IPS DF 6.9 (cell line): ENCODE results near the gene RASGRF2.

ENCODE experiments used
- DNase-seq: peaks from one replicate; pipeline ENCODE4 v3.0.0-alpha.2; 2013; ENCODE audit warnings: low read depth, low spot score
- H3K27ac ChIP-seq: one replicate; pipeline ENCODE4 v1.5.1; 2013; ENCODE audit warnings: low read length, control low read depth
- H3K27me3 ChIP-seq: 2 replicates; pipeline ENCODE4 v1.6.1; 2013; ENCODE audit warnings: mild to moderate bottlenecking, low read length; ENCODE audit not compliant: control insufficient read depth, insufficient read depth
- H3K36me3 ChIP-seq: 2 replicates; pipeline ENCODE4 v1.6.1; 2013; ENCODE audit warnings: low read length; ENCODE audit not compliant: control insufficient read depth, insufficient read depth
- H3K4me1 ChIP-seq: 2 replicates; pipeline ENCODE4 v1.6.1; 2013; ENCODE audit warnings: low read length; ENCODE audit not compliant: control insufficient read depth, insufficient read depth
- H3K4me3 ChIP-seq: 2 replicates; pipeline ENCODE4 v1.5.1; 2013; ENCODE audit warnings: mild to moderate bottlenecking, low read length
- H3K9me3 ChIP-seq: 2 replicates; pipeline ENCODE4 v1.6.1; 2013; ENCODE audit warnings: low read length, inconsistent platforms; ENCODE audit not compliant: control insufficient read depth, insufficient read depth
- WGBS: extraction: QIAGEN DNeasy Blood & Tissue Kit; methylation state at CpG from one replicate; pipeline ENCODE4 v1.1.7; 2013; ENCODE audit warnings: mixed read lengths, missing lambda C conversion rate; ENCODE audit not compliant: insufficient read length, insufficient coverage; 5-methylcytosine and 5-hydroxymethylcytosine counted together

The RASGRF2 gene

DNA sequence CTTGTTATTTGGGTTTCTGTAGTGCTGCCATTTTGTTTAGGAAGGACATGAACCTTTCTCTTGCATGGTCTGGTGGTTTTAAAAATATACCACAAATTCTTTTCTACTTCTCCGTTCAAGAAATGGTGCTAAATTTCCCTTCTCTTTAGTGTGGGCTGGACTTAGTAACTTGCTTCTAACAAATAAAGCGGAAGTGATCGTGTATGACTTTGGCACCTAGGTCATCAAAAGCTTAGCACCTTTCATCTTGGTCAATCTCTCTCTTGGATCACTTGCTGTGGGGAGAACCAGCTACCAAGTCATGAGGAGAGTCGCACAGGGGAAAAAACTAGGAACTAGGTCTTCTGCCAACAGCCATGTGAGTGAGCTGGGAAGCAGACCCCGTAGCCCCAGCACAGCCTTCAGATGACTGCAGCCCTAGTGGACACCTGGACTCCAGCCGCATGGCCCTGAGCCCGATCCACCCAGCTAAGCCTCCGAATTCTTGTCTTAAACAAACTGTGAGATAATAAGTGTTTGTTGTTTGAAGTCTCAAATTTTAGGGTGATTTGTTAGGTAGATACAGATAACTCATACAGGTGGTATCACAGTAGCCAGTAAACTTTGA, 185.3 kb downstream of the RASGRF2 start:
- Histone ChIP-seq H3K9me3 (no peaks in the 10 kb centered on the region), H3K27me3 (no peaks in the 10 kb centered on the region), H3K27ac (no peak overlapping the region), H3K4me3 (no peak overlapping the region), H3K36me3 (no peaks in the 10 kb centered on the region), H3K4me1 (no peaks in the 10 kb centered on the region)
- DNase-seq: no peak
- no CpG with 5 or more reads among the region's 8 CpGs for WGBS

DNA sequence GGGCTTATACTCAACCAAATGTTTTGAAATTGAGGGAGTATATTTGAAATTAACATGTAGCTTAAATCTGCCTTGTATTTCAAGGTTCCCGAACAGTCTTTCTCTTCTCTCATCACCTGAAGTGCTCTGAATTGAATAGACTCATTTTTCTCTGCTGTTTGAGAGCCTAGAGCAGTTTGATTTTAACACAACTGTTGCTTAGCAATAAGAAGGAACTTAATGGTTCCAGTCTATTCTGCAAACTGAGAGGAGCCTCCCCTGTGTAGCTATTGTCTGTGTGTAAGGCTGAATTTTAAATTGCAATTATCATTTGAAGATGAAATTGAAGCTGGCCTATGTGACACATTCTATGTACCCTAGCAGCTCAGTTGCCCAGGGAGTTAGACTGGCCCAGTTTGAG, 185.9 kb downstream of the RASGRF2 start:
- Histone ChIP-seq H3K4me3 (no peak overlapping the region), H3K4me1 (no peaks in the 10 kb centered on the region), H3K36me3 (no peaks in the 10 kb centered on the region), H3K27me3 (no peaks in the 10 kb centered on the region), H3K9me3 (no peaks in the 10 kb centered on the region), H3K27ac (no peak overlapping the region)
- DNase-seq: no peak
- no CpG with 5 or more reads among the region's 1 CpG for WGBS

DNA sequence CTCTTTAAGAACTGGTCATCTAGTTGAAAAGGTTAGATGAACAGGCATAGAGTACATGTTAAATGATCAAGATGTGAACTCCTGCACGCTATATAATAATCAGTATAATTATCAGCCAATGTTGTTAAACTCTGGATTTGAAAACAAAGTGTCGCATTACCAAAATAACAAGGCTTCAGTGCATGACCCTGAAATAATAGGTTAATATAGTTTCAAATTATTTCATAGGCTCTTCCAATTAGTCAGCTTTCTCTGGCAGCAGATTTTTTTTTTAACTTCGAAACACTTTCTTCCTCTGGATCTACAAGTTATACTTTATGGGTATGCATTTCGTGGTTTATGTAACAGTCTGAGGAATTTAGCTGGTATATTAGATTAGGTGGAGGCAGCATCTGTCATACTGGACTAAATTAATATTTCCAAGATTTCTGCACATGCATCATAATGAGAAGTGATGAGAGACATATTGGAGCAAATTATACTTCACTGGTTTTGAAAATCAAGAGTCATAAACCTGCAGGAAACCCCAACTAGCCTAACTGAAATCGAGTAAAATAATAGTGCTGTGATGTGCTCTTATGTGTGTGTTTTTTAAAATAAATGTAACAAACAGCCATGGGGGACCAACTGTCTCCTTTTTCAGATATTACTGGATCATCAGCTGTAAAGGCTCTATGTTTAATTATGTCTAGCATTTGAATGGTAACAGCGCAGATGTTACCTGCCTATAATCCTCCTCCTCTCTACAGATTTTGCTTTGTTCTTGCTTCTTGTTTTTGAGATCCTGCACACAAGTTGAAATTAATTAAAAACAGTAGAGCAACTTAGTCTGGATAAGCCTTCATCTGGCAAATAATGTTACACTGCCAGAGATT, 187.1 kb downstream of the RASGRF2 start:
- no peaks in the 10 kb centered on the region for H3K4me1 ChIP-seq
- no peak overlapping the region for H3K4me3 ChIP-seq
- H3K27me3 ChIP-seq: no peaks in the 10 kb centered on the region
- no CpG with 5 or more reads among the region's 6 CpGs for WGBS
- H3K36me3 ChIP-seq: no peaks in the 10 kb centered on the region
- no peak overlapping the region for H3K27ac ChIP-seq
- no peak for DNase-seq
- no peaks in the 10 kb centered on the region for H3K9me3 ChIP-seq

DNA sequence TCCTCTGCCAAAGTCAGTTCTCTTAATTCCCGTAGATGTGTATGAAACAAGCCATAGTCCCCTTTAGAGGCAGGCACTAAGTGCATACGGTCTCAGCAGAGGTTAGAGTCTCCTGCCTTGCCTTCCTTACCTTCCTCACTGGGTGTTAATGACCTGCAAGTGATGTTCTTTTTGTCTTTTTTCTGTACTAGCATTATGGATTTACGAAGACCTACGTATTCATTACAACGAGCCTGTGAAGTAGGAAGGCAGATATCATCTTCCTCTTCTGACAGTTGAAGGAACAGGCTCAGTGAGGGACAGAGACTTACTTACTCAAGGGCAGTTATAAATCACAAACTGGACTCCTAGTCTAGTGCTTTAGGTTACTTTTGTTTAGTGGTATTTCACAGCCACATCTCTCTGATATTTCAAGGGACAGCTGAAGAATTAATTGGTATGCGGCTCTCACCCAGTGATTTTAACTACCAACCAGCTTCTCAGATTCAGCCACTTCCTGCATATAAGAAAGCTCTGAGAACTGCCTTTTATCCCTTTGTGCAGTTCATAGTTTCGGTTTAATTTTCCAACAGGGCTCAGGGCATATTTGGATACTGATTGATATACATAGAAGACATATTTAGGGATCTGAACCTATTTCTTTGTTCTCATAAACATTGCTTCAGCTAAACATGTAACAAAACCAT, 187.9 kb downstream of the RASGRF2 start:
- Histone ChIP-seq H3K27ac (no peak overlapping the region), H3K9me3 (no peaks in the 10 kb centered on the region), H3K36me3 (no peaks in the 10 kb centered on the region), H3K4me1 (no peaks in the 10 kb centered on the region), H3K4me3 (no peak overlapping the region), H3K27me3 (no peaks in the 10 kb centered on the region)
- WGBS: no CpG with 5 or more reads among the region's 7 CpGs
- DNase-seq: no peak

DNA sequence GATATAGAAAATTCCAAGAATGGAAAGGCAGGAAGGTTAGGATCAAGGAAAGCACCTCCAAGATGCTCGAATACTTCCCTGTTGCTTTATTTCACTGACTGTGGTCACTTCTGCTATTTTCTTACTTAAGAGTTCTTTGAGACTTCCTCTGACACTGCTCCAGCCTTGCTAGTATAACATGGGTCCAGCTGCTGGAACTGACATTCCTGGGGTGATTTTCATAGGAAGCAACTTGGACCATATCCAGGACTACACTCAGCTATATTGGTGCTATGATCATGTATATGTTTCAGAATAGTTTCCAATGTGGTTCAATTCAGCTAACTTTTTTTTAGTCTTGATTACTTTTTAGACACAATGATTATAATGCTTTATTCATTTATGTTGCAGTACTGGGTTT, 191.4 kb downstream of the RASGRF2 start:
- DNase-seq: no peak
- Histone ChIP-seq H3K27me3 (no peaks in the 10 kb centered on the region), H3K4me3 (no peak overlapping the region), H3K36me3 (no peaks in the 10 kb centered on the region), H3K27ac (no peak overlapping the region), H3K9me3 (no peaks in the 10 kb centered on the region), H3K4me1 (no peaks in the 10 kb centered on the region)
- no CpG with 5 or more reads among the region's 1 CpG for WGBS

DNA sequence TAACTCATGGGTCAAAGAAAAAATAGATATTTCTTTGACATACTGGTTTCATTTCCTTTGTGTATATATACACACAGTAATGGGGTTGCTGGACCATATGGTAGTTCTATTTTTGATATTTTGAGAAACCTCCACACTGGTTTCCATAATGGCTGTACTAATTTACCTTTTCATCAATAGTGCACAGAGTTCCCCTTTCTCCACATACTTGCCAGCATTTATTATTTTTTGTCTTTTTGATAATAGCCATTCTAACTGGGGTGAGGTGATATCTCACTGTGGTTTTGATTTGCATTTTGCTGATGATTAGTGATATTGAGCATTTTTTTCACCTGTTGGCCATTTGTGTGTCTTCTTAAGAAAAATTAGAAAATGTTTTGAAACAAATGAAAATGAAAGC, 194.6 kb downstream of the RASGRF2 start:
- no peak for DNase-seq
- no peaks in the 10 kb centered on the region for H3K27me3 ChIP-seq
- no peaks in the 10 kb centered on the region for H3K9me3 ChIP-seq
- no peaks in the 10 kb centered on the region for H3K36me3 ChIP-seq
- H3K27ac ChIP-seq: no peak overlapping the region
- H3K4me3 ChIP-seq: no peak overlapping the region
- H3K4me1 ChIP-seq: no peaks in the 10 kb centered on the region

DNA sequence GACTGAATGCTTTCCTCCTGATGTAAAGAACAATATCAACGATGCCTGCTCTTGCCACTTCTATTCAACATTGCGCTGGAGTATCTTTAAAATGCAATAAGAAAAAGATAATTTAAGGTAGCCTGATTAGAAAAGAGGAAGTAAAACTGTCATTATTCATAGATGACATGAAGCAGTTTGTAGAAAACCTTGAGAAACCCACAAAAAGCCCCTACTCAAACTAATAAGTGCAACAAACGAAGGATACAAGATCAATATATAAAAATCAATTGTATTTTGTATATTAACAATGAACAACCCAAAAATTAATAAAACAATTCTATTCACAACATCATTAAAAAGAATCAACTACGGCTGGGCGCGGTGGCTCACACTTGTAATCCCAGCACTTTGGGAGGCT, 196.6 kb downstream of the RASGRF2 start:
- WGBS: no CpG with 5 or more reads among the region's 6 CpGs
- Histone ChIP-seq H3K9me3 (no peaks in the 10 kb centered on the region), H3K4me1 (no peaks in the 10 kb centered on the region), H3K36me3 (no peaks in the 10 kb centered on the region), H3K27ac (no peak overlapping the region), H3K27me3 (no peaks in the 10 kb centered on the region), H3K4me3 (no peak overlapping the region)
- no peak for DNase-seq

DNA sequence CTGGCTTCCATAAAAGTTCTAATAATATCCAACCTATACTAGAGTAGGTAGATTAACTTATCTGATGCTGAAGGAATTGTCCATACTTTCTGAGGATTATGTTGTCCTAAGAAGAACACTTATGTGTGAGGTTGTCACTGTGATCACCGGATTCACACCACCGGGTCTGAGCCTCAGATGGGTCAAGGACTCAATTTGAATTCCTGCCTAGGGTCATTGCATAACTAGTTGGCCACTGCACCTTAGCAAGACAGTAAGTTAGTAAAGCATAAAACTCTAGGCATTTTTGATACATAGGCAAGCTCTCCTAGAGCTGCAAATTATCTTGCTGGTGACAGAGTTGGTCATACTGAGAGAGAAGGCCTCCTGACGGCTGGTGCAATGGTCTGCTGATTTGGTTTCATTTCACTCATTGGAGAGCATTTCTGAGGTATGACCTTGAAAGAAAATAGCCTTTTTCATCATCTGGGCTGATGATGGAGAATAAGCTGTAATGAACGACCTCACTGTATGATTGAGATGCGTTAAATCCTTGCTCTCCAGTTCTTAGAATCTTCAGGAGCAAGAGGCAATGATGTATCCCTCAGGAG, 200.9 kb downstream of the RASGRF2 start:
- Histone ChIP-seq H3K36me3 (no peaks in the 10 kb centered on the region), H3K9me3 (no peaks in the 10 kb centered on the region), H3K4me1 (no peaks in the 10 kb centered on the region), H3K27me3 (no peaks in the 10 kb centered on the region), H3K4me3 (no peak overlapping the region), H3K27ac (no peak overlapping the region)
- WGBS: no CpG with 5 or more reads among the region's 5 CpGs
- DNase-seq: no peak

DNA sequence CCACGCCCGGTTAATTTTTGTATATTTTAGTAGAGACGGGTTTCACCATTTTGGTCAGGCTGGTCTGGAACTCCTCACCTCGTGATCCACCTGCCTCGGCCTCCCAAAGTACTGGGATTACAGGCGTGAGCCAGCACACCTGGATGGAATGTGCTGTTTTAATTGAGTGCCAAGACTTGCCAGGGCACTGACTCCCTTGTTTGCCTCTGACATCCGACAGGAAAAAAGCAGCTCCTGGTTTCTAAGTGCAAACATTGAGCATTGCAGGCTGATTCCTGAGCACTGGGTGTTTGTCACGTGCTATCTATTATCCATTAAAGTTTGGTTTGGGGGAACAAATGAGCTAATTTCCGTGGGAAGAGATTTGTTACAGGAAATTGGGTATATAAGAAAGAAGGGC, 202.3 kb downstream of the RASGRF2 start:
- H3K36me3 ChIP-seq: no peaks in the 10 kb centered on the region
- WGBS: no CpG with 5 or more reads among the region's 9 CpGs
- no peak overlapping the region for H3K4me3 ChIP-seq
- H3K9me3 ChIP-seq: no peaks in the 10 kb centered on the region
- H3K27me3 ChIP-seq: no peaks in the 10 kb centered on the region
- no peak overlapping the region for H3K27ac ChIP-seq
- DNase-seq: no peak
- no peaks in the 10 kb centered on the region for H3K4me1 ChIP-seq

DNA sequence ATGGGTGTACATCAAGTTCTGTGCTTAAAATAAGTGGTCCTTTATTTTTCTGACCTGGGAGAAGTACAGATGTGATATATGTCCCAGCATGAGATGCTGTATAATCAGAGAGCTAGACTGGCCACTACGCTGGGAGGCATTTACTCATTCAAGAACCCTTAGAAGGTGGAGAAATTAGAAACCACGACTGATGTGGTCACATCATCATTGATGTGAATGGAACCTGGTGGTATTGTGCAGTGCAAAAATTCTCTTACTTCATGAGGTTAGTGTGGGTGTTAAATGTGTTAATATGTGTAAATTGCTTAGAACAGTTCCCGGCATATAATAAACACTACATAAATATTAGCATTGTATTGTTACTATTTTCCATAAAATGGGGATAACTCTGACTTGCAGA, 203.5 kb downstream of the RASGRF2 start:
- no CpG with 5 or more reads among the region's 3 CpGs for WGBS
- DNase-seq: no peak
- Histone ChIP-seq H3K36me3 (no peaks in the 10 kb centered on the region), H3K9me3 (no peaks in the 10 kb centered on the region), H3K4me3 (no peak overlapping the region), H3K27ac (no peak overlapping the region), H3K27me3 (no peaks in the 10 kb centered on the region), H3K4me1 (no peaks in the 10 kb centered on the region)
